ES-I3 (cell line): ENCODE data around the gene RUFY1.

Source experiments
- H3K36me3 ChIP-seq: 2 replicates; pipeline ENCODE4 v1.6.1; 2013; ENCODE audit warnings: mild to moderate bottlenecking, low read length, control low read depth, moderate library complexity; ENCODE audit not compliant: insufficient read depth
- H3K4me1 ChIP-seq: 2 replicates; pipeline ENCODE4 v1.6.1; 2013; ENCODE audit warnings: mild to moderate bottlenecking, control low read depth, low read length; ENCODE audit not compliant: insufficient read depth
- H3K9ac ChIP-seq: 2 replicates; pipeline ENCODE4 v1.6.1; 2013; ENCODE audit warnings: low read depth, mild to moderate bottlenecking, low read length, moderate library complexity
- H3K9me3 ChIP-seq: 2 replicates; pipeline ENCODE4 v1.6.1; 2013; ENCODE audit warnings: mild to moderate bottlenecking, low read length, moderate library complexity; ENCODE audit not compliant: control insufficient read depth, insufficient read depth

The RUFY1 gene

DNA sequence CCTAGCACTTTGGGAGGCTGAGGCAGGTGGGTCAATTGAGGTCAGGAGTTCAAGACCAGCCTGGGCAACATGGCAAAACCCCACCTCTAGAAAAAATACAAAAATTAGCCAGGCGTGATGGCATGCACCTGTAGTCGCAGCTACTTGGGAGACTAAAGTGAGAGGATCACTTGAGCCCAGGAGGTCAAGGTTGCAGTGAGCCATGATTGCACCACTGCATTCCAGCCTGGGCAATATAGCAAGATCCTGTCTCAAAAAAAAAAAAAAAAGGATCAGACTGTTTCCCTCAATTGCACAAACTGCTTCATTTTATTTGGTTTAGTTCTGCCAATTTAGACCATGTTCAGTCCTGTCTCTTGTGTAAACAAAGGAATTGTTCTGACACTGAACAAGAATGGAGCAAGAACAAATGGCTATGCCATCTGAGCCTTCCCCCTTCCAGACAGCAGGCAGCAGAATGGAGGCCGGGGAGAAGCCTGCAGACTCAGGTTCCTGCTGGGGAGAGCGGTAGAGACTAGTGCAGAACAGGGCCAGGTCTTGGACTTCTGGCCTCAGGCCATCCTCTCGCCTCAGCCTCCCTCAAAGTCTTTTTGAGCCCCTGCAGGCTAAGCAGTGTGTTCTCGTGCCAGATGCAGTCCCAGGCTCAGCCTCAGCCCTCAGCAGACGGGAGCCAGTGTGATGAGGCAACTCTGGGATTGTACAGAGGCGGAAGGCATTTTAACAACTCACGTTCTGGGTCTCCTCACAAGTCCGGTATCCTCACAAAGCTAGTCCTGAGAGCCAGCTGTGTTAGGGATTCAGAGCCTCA, 54.9 kb downstream of the RUFY1 start:
- peaks cover 3% of the 10 kb centered on the region; the same call in 1 of the 2 replicates for H3K36me3 ChIP-seq
- no peak overlapping the region for H3K9ac ChIP-seq
- no peaks in the 10 kb centered on the region for H3K9me3 ChIP-seq
- H3K4me1 ChIP-seq = no peaks in the 10 kb centered on the region

- Histone ChIP-seq H3K9me3 (no peaks in the 10 kb centered on the region), H3K4me1 (no peaks in the 10 kb centered on the region), H3K9ac (no peak overlapping the region), H3K36me3 (peaks cover 9% of the 10 kb centered on the region; the same call in 1 of the 2 replicates)
These were observed 55.9 kb downstream of the RUFY1 start for GRCh38 chr5:179606071-179606909.

GRCh38 chr5:179606910-179607159, 56.5 kb downstream of the RUFY1 start:
- no peaks in the 10 kb centered on the region for H3K9me3 ChIP-seq
- no peak overlapping the region for H3K9ac ChIP-seq
- H3K36me3 ChIP-seq = peaks cover 13% of the 10 kb centered on the region; the same call in 1 of the 2 replicates
- no peaks in the 10 kb centered on the region for H3K4me1 ChIP-seq

DNA sequence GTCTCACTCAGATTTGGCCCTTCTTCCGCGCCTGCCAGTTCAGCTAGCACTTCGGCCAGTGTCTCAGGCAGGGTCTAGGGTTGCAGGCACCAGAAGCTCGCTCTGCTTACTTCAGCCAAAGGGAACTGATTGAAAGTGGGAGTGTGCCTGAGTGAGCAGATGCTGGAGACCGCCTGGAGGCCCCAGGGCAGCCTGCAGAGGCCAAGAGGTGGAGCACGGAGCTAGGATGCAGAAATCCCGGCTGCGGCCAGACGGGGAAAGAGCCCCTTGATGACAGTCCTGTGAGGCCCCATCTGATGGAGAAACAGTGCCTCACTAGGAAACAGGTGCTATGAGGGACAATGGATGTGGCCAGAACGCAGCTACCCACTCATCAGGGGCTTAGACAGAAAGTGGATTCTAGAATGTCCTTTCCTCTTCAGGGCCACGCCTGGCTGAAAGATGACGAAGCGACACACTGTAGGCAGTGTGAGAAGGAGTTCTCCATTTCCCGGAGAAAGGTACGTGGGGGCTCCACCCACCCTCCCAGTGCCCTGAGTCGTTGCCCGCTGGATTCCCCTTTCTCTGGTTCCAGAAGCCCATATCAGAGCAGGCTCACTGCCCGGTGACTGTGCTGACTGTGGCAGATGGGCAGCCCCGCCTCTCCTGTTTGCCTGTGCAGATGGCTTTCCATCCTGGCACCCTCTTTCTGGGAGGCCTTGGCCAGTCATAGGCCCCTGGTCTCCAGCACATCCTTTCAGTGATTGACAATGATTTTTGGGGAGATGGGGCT, 57.0 kb downstream of the RUFY1 start:
- H3K9me3 ChIP-seq = no peaks in the 10 kb centered on the region
- peaks cover 16% of the 10 kb centered on the region; the same call in 1 of the 2 replicates for H3K36me3 ChIP-seq
- no peak overlapping the region for H3K9ac ChIP-seq
- H3K4me1 ChIP-seq = no peaks in the 10 kb centered on the region

DNA sequence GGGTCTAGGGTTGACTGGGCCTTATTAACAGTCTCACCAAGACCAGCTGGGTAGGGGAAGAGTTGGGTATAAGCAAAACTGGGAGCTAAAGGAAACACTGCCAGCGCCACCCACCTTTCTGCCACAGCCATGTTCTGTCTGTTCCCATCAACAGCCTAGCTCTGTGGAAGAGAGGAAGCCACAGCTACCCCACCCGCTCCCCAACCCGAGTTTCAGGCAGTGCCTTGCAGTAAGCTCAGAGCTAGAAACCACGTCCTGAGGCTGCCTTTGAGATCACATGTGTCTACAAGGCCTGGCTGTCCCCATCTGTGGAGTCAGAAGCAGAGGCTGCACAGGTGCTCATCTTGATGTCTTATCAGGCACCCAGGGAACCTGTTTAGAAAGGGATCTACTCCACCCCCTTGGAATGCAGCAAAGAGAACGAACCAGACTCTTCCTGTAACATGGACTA, 57.8 kb downstream of the RUFY1 start:
- Histone ChIP-seq H3K9ac (no peak overlapping the region), H3K4me1 (no peaks in the 10 kb centered on the region), H3K36me3 (peaks cover 23% of the 10 kb centered on the region), H3K9me3 (no peaks in the 10 kb centered on the region)

- Histone ChIP-seq H3K9ac (no peak overlapping the region), H3K4me1 (no peaks in the 10 kb centered on the region), H3K36me3 (peaks cover 33% of the 10 kb centered on the region), H3K9me3 (no peaks in the 10 kb centered on the region)
These were observed 59.4 kb downstream of the RUFY1 start for GRCh38 chr5:179609834-179610108.

DNA sequence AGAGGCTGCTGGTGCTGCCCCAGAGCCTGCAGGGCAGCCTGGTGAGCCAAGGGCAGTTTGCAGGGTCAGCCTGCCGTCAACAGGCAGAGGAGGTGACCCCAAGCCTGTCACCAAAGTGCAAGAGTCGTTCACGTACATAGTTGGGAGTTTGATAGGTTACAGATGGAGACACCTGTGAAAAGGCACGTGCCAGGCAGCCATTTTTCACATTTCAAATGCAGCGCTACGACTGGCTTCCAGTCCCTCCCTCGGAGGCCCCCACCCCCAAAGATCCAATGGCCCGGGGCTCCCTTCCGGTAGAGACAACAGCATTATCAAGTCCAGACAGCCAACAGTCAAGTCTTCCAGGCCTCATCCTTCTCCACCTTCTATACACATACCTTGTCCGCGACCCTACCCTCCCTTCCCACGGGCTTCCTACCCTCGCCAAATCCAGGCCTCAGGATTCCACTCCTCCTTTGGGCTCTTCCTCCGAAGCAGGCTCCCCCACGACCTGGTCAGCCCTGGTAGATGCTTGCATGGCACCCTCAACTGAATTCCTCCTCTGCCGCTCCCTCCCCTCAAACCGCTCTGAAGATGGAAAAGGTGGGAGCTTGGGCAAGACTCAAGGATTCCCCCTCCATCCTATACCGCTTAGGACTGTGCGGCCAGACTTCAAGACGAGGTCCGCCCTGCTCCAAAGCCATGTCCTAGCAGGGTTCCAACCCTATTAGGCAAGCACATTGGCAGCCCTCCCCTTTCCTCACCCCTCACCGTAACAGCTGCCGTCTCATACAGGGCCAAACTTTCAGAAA, 60.0 kb downstream of the RUFY1 start:
- H3K4me1 ChIP-seq = no peaks in the 10 kb centered on the region
- H3K9me3 ChIP-seq = no peaks in the 10 kb centered on the region
- no peak overlapping the region for H3K9ac ChIP-seq
- H3K36me3 ChIP-seq = peaks cover 37% of the 10 kb centered on the region

DNA sequence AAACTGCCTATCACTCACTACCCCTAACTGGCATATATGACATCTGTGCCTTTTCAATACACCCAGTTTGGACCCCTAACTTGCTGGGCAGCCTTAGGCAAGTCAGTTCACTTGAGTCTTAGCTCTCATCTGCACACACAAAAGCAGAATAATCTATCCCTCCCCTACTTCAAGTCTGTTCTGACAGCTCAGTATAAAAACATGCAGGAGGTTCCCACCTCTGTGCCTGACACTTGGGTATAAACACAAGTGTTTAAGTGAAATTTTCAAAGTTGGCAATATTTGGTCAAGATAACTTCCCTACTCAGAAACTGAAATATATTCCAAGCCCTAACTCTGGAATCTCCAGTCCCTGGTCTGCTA, 60.5 kb downstream of the RUFY1 start:
- Histone ChIP-seq H3K4me1 (no peaks in the 10 kb centered on the region), H3K9me3 (no peaks in the 10 kb centered on the region), H3K9ac (no peak overlapping the region), H3K36me3 (peaks cover 41% of the 10 kb centered on the region)

DNA sequence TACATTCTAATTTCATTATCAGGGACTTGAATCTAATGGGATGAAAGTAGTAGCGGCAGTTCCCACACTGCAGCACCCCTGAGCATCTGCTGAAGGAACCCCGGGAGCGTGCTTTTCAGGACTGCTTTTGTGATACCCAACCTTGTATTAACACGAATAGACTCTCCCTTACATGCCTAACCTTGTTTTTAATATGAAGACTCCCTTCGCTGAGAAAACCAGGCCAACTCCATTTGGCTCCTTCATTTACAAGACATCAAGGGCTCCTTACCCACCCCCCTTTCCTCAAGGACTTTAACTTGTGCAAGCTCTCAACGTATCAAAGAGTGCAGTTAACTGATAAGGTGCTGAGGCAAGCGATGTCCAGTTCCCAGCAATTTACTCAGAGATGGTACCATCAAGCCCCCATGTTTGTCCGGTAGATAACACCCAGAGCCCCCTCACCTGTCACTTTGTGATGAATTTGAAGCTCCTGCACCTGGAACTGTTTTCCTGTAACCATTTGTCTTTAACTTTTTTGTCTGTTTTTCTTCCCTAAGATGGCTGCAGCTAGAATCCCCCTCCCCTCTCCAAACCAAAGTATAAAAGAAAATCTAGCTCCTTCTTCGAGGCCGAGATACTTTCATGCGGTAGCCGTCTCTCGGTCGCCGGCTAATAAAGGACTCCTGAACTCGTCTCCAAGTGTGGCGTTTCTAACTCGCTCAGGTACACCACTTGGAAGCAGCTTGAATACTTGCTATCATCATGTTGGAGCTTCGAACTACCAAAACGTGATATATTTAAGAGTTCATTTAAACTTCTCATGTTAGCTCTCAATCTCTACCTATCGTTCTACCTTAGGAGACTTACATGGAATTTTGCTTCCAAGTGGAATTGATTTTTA, 62.5 kb downstream of the RUFY1 start:
- Histone ChIP-seq H3K9ac (no peak overlapping the region), H3K4me1 (no peaks in the 10 kb centered on the region), H3K9me3 (no peaks in the 10 kb centered on the region), H3K36me3 (peaks cover 59% of the 10 kb centered on the region)

DNA sequence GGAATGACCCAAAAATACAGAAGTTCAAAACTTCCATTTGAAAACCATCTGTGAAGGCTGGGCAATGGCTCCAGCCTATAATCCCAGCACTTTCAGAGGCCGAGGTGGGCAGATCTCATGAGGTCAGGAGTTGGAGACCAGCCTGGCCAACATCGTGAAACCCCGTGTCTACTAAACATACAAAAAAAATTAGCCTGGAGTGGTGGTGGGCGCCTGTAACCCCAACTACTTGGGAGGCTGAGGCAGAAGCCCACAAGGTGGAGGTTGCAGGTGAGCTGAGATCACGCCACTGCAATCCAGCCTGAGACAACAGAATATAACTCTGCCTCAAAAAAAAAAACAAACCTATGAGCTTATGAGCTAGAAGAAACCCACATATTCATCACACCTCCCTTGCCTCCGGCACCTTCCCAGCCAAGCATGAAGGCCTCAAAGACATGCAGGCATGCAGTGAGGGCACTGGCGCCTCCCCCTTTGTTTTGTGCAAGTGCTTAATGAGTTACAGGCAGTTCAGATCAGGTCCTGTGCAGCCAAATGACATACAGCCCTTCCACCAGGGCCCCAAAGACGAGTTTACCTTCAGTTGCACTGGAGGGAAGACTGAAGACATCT, 63.2 kb downstream of the RUFY1 start:
- H3K9me3 ChIP-seq = no peaks in the 10 kb centered on the region
- no peak overlapping the region for H3K9ac ChIP-seq
- H3K36me3 ChIP-seq = peaks cover 66% of the 10 kb centered on the region
- no peaks in the 10 kb centered on the region for H3K4me1 ChIP-seq

DNA sequence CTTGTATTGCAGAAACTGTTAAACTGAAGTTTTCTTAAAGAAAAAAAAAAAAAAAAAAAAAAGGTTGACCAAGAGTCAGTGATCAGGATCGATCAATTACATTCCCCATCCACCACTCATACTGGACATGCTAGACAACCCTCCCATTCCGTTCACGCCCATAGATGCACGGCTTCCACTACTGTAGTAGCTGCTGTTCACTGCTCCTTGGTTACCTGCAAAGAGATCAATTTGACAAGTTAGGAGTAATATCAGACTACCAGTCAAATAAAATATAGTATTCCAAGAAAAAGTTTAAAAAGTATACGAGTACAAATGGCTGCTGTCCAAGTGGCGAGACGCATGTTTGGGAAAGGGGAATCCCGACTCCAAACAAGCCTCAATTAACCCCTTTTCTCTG, 64.4 kb downstream of the RUFY1 start:
- H3K9me3 ChIP-seq = no peaks in the 10 kb centered on the region
- H3K4me1 ChIP-seq = no peaks in the 10 kb centered on the region
- peaks cover 74% of the 10 kb centered on the region for H3K36me3 ChIP-seq
- no peak overlapping the region for H3K9ac ChIP-seq

DNA sequence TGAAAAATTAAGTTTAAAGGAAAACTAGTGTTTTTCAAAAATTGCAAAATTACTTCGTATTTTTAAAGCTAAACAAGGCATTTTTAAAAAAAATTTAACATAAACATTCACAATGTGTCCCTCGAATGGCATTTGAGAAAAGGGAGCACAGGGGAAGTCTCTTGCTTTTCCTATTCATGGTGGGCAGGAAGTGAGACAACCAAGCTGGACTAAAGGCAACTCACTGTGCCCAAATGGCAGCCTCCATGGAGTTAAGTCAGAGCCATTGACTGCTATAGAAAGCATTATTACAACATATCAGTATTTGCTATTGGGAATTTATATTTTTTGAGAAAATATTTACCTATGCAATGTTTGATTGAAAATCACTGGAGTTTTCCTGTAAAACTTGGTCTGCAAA, 64.8 kb downstream of the RUFY1 start:
- H3K4me1 ChIP-seq = peaks cover under 1% of the 10 kb centered on the region; the same call in 1 of the 2 replicates
- peaks cover 75% of the 10 kb centered on the region for H3K36me3 ChIP-seq
- H3K9ac ChIP-seq = no peak overlapping the region

DNA sequence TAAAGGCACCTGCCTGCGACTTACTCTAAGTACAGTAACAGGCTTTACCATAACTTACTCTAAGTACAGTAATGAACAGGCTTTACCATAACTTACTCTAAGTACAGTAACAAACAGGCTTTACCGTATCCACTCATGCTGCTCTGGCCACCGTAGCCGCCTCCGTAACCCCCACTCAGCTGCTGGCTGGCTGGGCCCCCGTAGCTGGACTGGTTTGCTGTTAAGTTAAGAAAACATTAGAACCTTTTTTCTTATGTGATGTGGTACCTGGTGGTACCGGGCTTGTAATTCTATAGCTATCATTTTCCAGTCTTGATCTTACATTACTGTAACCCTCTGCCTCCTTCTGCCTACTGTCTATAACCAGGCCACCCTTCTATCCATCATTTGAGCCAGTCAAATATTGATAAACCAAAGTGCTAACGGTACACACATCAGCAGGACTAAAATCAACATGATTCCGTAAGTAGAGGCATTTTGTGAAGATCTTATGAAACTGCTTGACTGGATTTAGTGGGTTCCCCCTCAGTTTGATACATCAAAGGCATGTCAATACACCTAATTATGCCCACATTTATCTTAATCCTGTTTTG, 65.7 kb downstream of the RUFY1 start:
- H3K9me3 ChIP-seq = no peaks in the 10 kb centered on the region
- H3K4me1 ChIP-seq = peaks cover 7% of the 10 kb centered on the region; the same call in 1 of the 2 replicates
- H3K36me3 ChIP-seq = peaks cover 80% of the 10 kb centered on the region
- H3K9ac ChIP-seq = no peak overlapping the region

More for the DNA sequence above, 64.8 kb downstream of the RUFY1 start:
- no peaks in the 10 kb centered on the region for H3K9me3 ChIP-seq
